H1 (cell line): ENCODE measurements around the gene OR13C5. TPM values are rescaled to one million over a fixed set of nuclear protein-coding genes. Genes with fewer than 3 reads are reported as not detected.
"Not testable (repeated sequence)": the region's sequence is repeated elsewhere in the genome, so short reads cannot be mapped to it uniquely, and the experiment has no call there.

ENCODE experiments used
- CTCF ChIA-PET: fragments of 300-600 bp; sonication (Branson Sonifier 250); formaldehyde crosslinking; loops from one replicate; lab custom pipeline; 2021; ENCODE audit not compliant: partially characterized antibody; lab: Charles Lee
- POLR2A ChIA-PET: fragments of 300-600 bp; sonication (Branson Sonifier 250); formaldehyde crosslinking; loops from one replicate; lab custom pipeline; 2021; ENCODE audit warnings: inconsistent platforms; ENCODE audit not compliant: partially characterized antibody; lab: Charles Lee
- DNase-seq, 2 experiments: peaks; one replicate each; pipeline versions ENCODE4 v3.0.0 to v3.0.0-alpha.2; 2010 to 2022; ENCODE audit warnings: low spot score in 2 of 2, low read depth in 1 of 2, mixed read lengths in 1 of 2
- FAIRE-seq: peaks from 2 replicates; lab custom pipeline; 2011; peaks lifted over from hg19 to GRCh38; lab: Jason Lieb, UNC
- H2AFZ ChIP-seq: 2 replicates; pipeline ENCODE4 v1.8.1; 2012; ENCODE audit warnings: low read length, inconsistent platforms
- H2AK5ac ChIP-seq: 2 replicates; pipeline ENCODE4 v1.6.1; 2013; ENCODE audit warnings: low read depth, low read length
- H2BK120ac ChIP-seq: replicated peaks from 2 replicates; pipeline ENCODE3; 2013; ENCODE audit warnings: low read depth, low read length, inconsistent platforms
- H2BK12ac ChIP-seq: 2 replicates; pipeline ENCODE4 v1.6.1; 2013; ENCODE audit warnings: low read depth, low read length
- H2BK15ac ChIP-seq: 2 replicates; pipeline ENCODE4 v1.6.1; 2013; ENCODE audit warnings: low read length
- H2BK20ac ChIP-seq: 2 replicates; pipeline ENCODE4 v1.6.1; 2013; ENCODE audit warnings: low read length
- H2BK5ac ChIP-seq: 2 replicates; pipeline ENCODE4 v1.6.1; 2013; ENCODE audit warnings: low read depth, low read length
- H3K14ac ChIP-seq: 2 replicates; pipeline ENCODE4 v1.6.1; 2013; ENCODE audit warnings: inconsistent platforms; ENCODE audit not compliant: insufficient read length
- H3K18ac ChIP-seq: 2 replicates; pipeline ENCODE4 v1.6.1; 2013; ENCODE audit warnings: low read length; ENCODE audit errors: extremely low read depth
- H3K23ac ChIP-seq: 2 replicates; pipeline ENCODE4 v1.6.1; 2013; ENCODE audit warnings: inconsistent platforms; ENCODE audit not compliant: insufficient read length
- H3K23me2 ChIP-seq: 2 replicates; pipeline ENCODE4 v1.6.1; 2013; ENCODE audit warnings: low read depth, low read length
- H3K27ac ChIP-seq: 2 replicates; pipeline ENCODE4 v1.6.1; 2011; ENCODE audit warnings: low read depth, low read length, inconsistent platforms
- H3K27me3 ChIP-seq, 4 experiments: replicated peaks in 1 of 4; 1 replicate in 1 of 4; 2 replicates in 3 of 4; pipeline versions ENCODE4 v1.6.1 to v1.8.1; 2011 to 2013; ENCODE audit warnings: low read length in 3 of 4, mild to moderate bottlenecking in 3 of 4, inconsistent platforms in 2 of 4, mixed read lengths in 2 of 4, moderate library complexity in 1 of 4; ENCODE audit not compliant: control insufficient read depth in 3 of 4, insufficient read depth in 3 of 4; ENCODE audit errors: extremely low read depth in 1 of 4
- H3K36me3 ChIP-seq, 4 experiments: 2 replicates each; pipeline versions ENCODE4 v1.6.1 to v1.8.1; 2011 to 2013; ENCODE audit warnings: mild to moderate bottlenecking in 4 of 4, low read length in 3 of 4, moderate library complexity in 2 of 4, control low read depth in 1 of 4, inconsistent platforms in 1 of 4; ENCODE audit not compliant: insufficient read depth in 4 of 4, control insufficient read depth in 2 of 4
- H3K4ac ChIP-seq: replicated peaks from 2 replicates; pipeline ENCODE3; 2013; ENCODE audit warnings: low read length, low read depth, mixed read lengths, inconsistent platforms; ENCODE audit not compliant: insufficient read length
- H3K4me1 ChIP-seq, 4 experiments: replicated peaks in 1 of 4; 1 replicate in 1 of 4; 2 replicates in 3 of 4; pipeline versions ENCODE4 v1.6.1 to v1.8.1; 2011 to 2013; ENCODE audit warnings: low read length in 3 of 4, inconsistent platforms in 2 of 4, mixed read lengths in 1 of 4; ENCODE audit not compliant: insufficient read depth in 4 of 4, control insufficient read depth in 3 of 4
- H3K4me2 ChIP-seq, 2 experiments: 2 replicates each; pipeline versions ENCODE4 v1.6.1 to v1.8.1; 2011 to 2013; ENCODE audit warnings: low read depth in 2 of 2, low read length in 2 of 2, control low read depth in 1 of 2, inconsistent platforms in 1 of 2, mild to moderate bottlenecking in 1 of 2; ENCODE audit not compliant: insufficient read depth in 1 of 2
- H3K4me3 ChIP-seq, 4 experiments: fragments of 200-600, 300-600 bp in 1 of 4; sonication (generic), shearing (Covaris generic), sonication (Bioruptor Twin) in 1 of 4; 2 replicates each; pipeline versions ENCODE4 v1.5.1 to v1.8.1; 2011 to 2016; ENCODE audit warnings: low read length in 4 of 4, low read depth in 3 of 4, control low read depth in 2 of 4, inconsistent platforms in 2 of 4, mild to moderate bottlenecking in 2 of 4, mixed read lengths in 1 of 4, moderate library complexity in 1 of 4; ENCODE audit not compliant: insufficient read depth in 2 of 4; ENCODE audit errors: extremely low read depth in 1 of 4
- H3K56ac ChIP-seq: replicated peaks from 2 replicates; pipeline ENCODE3; 2013; ENCODE audit warnings: low read depth, mild to moderate bottlenecking, mixed read lengths, low read length, inconsistent platforms; ENCODE audit not compliant: insufficient read length
- H3K79me1 ChIP-seq: 2 replicates; pipeline ENCODE4 v1.6.1; 2013; ENCODE audit warnings: low read depth, low read length, control low read depth
- H3K79me2 ChIP-seq, 2 experiments: 2 replicates each; pipeline versions ENCODE4 v1.6.1 to v1.8.1; 2012 to 2013; ENCODE audit warnings: low read length in 2 of 2, mild to moderate bottlenecking in 2 of 2, inconsistent platforms in 1 of 2; ENCODE audit not compliant: insufficient read depth in 2 of 2, control insufficient read depth in 1 of 2
- H3K9ac ChIP-seq, 4 experiments: replicated peaks in 1 of 4; 1 replicate in 1 of 4; 2 replicates in 3 of 4; pipeline versions ENCODE4 v1.6.1 to v1.8.1; 2011 to 2013; ENCODE audit warnings: low read depth in 3 of 4, low read length in 3 of 4, control low read depth in 2 of 4, mild to moderate bottlenecking in 2 of 4, moderate library complexity in 2 of 4, inconsistent platforms in 1 of 4; ENCODE audit errors: extremely low read depth in 1 of 4
- H3K9me3 ChIP-seq, 2 experiments: 2 replicates each; pipeline versions ENCODE4 v1.6.1 to v1.8.1; 2012 to 2013; ENCODE audit warnings: mild to moderate bottlenecking in 2 of 2, moderate library complexity in 2 of 2, control low read depth in 1 of 2, inconsistent platforms in 1 of 2, low read depth in 1 of 2, low read length in 1 of 2, mixed read lengths in 1 of 2; ENCODE audit not compliant: insufficient read depth in 2 of 2
- H4K20me1 ChIP-seq, 2 experiments: replicated peaks in 1 of 2; 2 replicates each; pipeline versions ENCODE3 to v1.8.1; 2011 to 2013; ENCODE audit warnings: inconsistent platforms in 2 of 2, low read length in 2 of 2, mild to moderate bottlenecking in 1 of 2; ENCODE audit not compliant: insufficient read depth in 2 of 2, control insufficient read depth in 1 of 2
- H4K5ac ChIP-seq: 2 replicates; pipeline ENCODE4 v1.6.1; 2013; ENCODE audit warnings: low read length, low read depth, mixed read lengths, inconsistent platforms; ENCODE audit not compliant: insufficient read length
- H4K8ac ChIP-seq: 2 replicates; pipeline ENCODE4 v1.8.0; 2013; ENCODE audit warnings: mild to moderate bottlenecking, moderate library complexity, low read length, inconsistent platforms; ENCODE audit not compliant: insufficient read depth; ENCODE audit errors: extremely low read depth
- H4K91ac ChIP-seq: replicated peaks from 2 replicates; pipeline ENCODE3; 2013; ENCODE audit warnings: low read length, mixed read lengths, inconsistent platforms; ENCODE audit not compliant: insufficient read length
- long read RNA-seq, 2 experiments: library from RNA in 1 of 2; library from capped mRNA in 1 of 2; stranded (forward); transcript quantifications; one replicate each; pipeline ENCODE4 v2.0.0, GENCODE V29; 2021; ENCODE audit warnings: inconsistent platforms in 1 of 2
- polyA minus RNA-seq, 3 experiments: library from RNA; depleted of rRNA, polyadenylated mRNA; stranded (reverse); fragments of >200 nt; gene quantifications; 1 replicate in 2 of 3; 2 replicates in 1 of 3; pipeline ENCODE4 v1.2.3, GENCODE V29; 2011
- polyA plus RNA-seq, 7 experiments: library from polyadenylated mRNA; depleted of rRNA in 3 of 7; stranded (reverse) in 5 of 7; unstranded in 2 of 7; fragments of >200 nt in 5 of 7; fragments of 200-250 nt in 2 of 7; gene quantifications; 1 replicate in 5 of 7; 2 replicates in 1 of 7; 4 replicates in 1 of 7; pipeline versions ENCODE4 v1.2.1 to v1.2.3, GENCODE V29; 2011 to 2013; ENCODE audit warnings: missing spikeins in 2 of 7, mixed read lengths in 2 of 7
- total RNA-seq: library from RNA; stranded (reverse); fragmentation: NEBNext Ultra II Directional; extraction: Animal tissue kit (Norgen Biotek cat#: 25700); gene quantifications from 2 replicates; pipeline ENCODE4 v1.2.1, GENCODE V29; 2021

Gene OR13C5, protein sequence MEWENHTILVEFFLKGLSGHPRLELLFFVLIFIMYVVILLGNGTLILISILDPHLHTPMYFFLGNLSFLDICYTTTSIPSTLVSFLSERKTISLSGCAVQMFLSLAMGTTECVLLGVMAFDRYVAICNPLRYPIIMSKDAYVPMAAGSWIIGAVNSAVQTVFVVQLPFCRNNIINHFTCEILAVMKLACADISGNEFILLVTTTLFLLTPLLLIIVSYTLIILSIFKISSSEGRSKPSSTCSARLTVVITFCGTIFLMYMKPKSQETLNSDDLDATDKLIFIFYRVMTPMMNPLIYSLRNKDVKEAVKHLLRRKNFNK
- total RNA-seq (not detected in 2 replicates), polyA plus RNA-seq (2011; rRNA removed) (not detected in 2 replicates), polyA minus RNA-seq (2011; rRNA and poly(A)+ RNA removed) (not detected in 2 replicates)
- not detected for polyA plus RNA-seq (2011; cell fraction: cytosol; rRNA removed)
- polyA plus RNA-seq (2011; cell fraction: nucleus; rRNA removed) = not detected
- polyA plus RNA-seq (2012, experiment 1 of 2) = not detected in 4 replicates
- polyA plus RNA-seq (2012, experiment 2 of 2) = not detected
- polyA plus RNA-seq (2013, experiment 1 of 2) = not detected
- polyA plus RNA-seq (2013, experiment 2 of 2) = not detected
- polyA minus RNA-seq (2011; cell fraction: cytosol; rRNA and poly(A)+ RNA removed) = not detected
- not detected for polyA minus RNA-seq (2011; cell fraction: nucleus; rRNA and poly(A)+ RNA removed)
- long read RNA-seq, experiment 1 = 0 reads
- long read RNA-seq, experiment 2 = 0 reads

- H2AFZ ChIP-seq, H3K4me1 ChIP-seq, H4K91ac ChIP-seq, DNase-seq, H3K9ac ChIP-seq, H3K79me1 ChIP-seq, H3K23ac ChIP-seq, H4K20me1 ChIP-seq, H3K27ac ChIP-seq, H3K36me3 ChIP-seq, H2BK20ac ChIP-seq, H4K8ac ChIP-seq, H2BK5ac ChIP-seq, H3K56ac ChIP-seq, H3K27me3 ChIP-seq, H3K4me2 ChIP-seq, CTCF ChIA-PET, H4K5ac ChIP-seq, H3K4ac ChIP-seq, H3K79me2 ChIP-seq, FAIRE-seq, H2AK5ac ChIP-seq, H3K14ac ChIP-seq, H3K9me3 ChIP-seq, H3K4me3 ChIP-seq, H3K18ac ChIP-seq, H3K23me2 ChIP-seq, H2BK15ac ChIP-seq, H2BK120ac ChIP-seq, POLR2A ChIA-PET, H2BK12ac ChIP-seq: not testable (repeated sequence)
Measured at GRCh38 chr9:104599313-104599712, at the start of gene OR13C5. OR13C5 (minus strand) TSS chr9:104599413; CDS start chr9:104599413, 0 bp downstream.
